Measurements from ENCODE around the gene IGF2BP2. TPM values are rescaled to one million over a fixed set of nuclear protein-coding genes. Genes with fewer than 3 reads are reported as not detected.
A peak's percentile ranks its signal among the peaks of the same experiment; 100 is the strongest.

IGF2BP2 gene
- total RNA-seq, 2 donors from 2014 or later = 11.0 to 19.2 TPM

- H3K4me3 ChIP-seq = no peak overlapping the region
- H3K4me1 ChIP-seq = peaks cover 0 to 24% of the 10 kb centered on the region in 2 donors
- no peak overlapping the region for H3K27ac ChIP-seq
- peaks cover 0 to 4% of the 10 kb centered on the region in 2 donors for H3K27me3 ChIP-seq
- H3K9me3 ChIP-seq = no peaks in the 10 kb centered on the region
- H3K36me3 ChIP-seq = no peaks in the 10 kb centered on the region
- DNase-seq (ENCODE audit: low spot score) = no peak
- no peak for TF ChIP-seq CTCF (IDR thresholded peaks at IDR 0.05)
Observed at GRCh38 chr3:185827595-185828344, 2.9 kb upstream of the IGF2BP2 start.

GRCh38 chr3:185825639-185826481, 1.0 kb upstream of the IGF2BP2 start:
- H3K4me3 ChIP-seq = peak overlapping the region; percentile 74 to 77
- peak in 1 of 2 donors; percentile 15 for TF ChIP-seq CTCF (IDR thresholded peaks at IDR 0.05)
- H3K4me1 ChIP-seq = peaks cover 0 to 31% of the 10 kb centered on the region in 2 donors
- no peaks in the 10 kb centered on the region for H3K36me3 ChIP-seq
- H3K27me3 ChIP-seq = peaks cover 0 to 4% of the 10 kb centered on the region in 2 donors
- H3K27ac ChIP-seq = peak overlapping the region; percentile 70 to 76
- no peak for DNase-seq (ENCODE audit: low spot score)
- H3K9me3 ChIP-seq = no peaks in the 10 kb centered on the region

GRCh38 chr3:185824051-185825005, 514 bp downstream of the IGF2BP2 start:
- Histone ChIP-seq H3K27ac (peak overlapping the region; percentile 82 to 84), H3K4me1 (peaks cover 0 to 35% of the 10 kb centered on the region in 2 donors), H3K27me3 (peaks cover 0 to 4% of the 10 kb centered on the region in 2 donors), H3K4me3 (peak overlapping the region; percentile 74 to 77), H3K36me3 (no peaks in the 10 kb centered on the region), H3K9me3 (no peaks in the 10 kb centered on the region)
- DNase-seq (ENCODE audit: low spot score) = no peak
- no peak for TF ChIP-seq CTCF (IDR thresholded peaks at IDR 0.05)

GRCh38 chr3:185823078-185824044, 1.5 kb downstream of the IGF2BP2 start:
- DNase-seq (ENCODE audit: low spot score) = no peak
- H3K27ac ChIP-seq = peak overlapping the region; percentile 82 to 84

More at GRCh38 chr3:185823078-185824044, 1.5 kb downstream of the IGF2BP2 start:
- Histone ChIP-seq H3K4me1 (peaks cover 0 to 35% of the 10 kb centered on the region in 2 donors), H3K4me3 (peak overlapping the region; percentile 74 to 77), H3K36me3 (no peaks in the 10 kb centered on the region), H3K27me3 (peaks cover 0 to 4% of the 10 kb centered on the region in 2 donors), H3K9me3 (no peaks in the 10 kb centered on the region)
- TF ChIP-seq CTCF (IDR thresholded peaks at IDR 0.05) = peak in 1 of 2 donors; percentile 20
